PFSK-1 (cell line): ENCODE results near the gene MTPN.

Experiments
- FOXP2 ChIP-seq: optimal IDR thresholded peaks from 2 replicates; pipeline ENCODE3; 2011; ENCODE audit warnings: borderline replicate concordance, control low read depth, inconsistent platforms; ENCODE audit not compliant: insufficient read depth; ENCODE audit errors: extremely low read length, extremely low read depth
- POLR2AphosphoS5 ChIP-seq: IDR thresholded peaks from 2 replicates; pipeline ENCODE4 v1.6.1; 2012; ENCODE audit warnings: low read depth, mild to moderate bottlenecking, control low read depth, low read length, moderate library complexity
- SIN3A ChIP-seq: IDR thresholded peaks from 2 replicates; pipeline ENCODE4 v1.6.1; 2012; ENCODE audit warnings: mild to moderate bottlenecking, low read length, moderate library complexity, borderline replicate concordance; ENCODE audit not compliant: insufficient read depth
- TAF1 ChIP-seq: IDR thresholded peaks from 2 replicates; pipeline ENCODE4 v1.6.1; 2012; ENCODE audit warnings: low read length, control low read depth, borderline replicate concordance; ENCODE audit not compliant: insufficient read depth
- TF ChIP-seq, protein P1 (sequence below), 2 experiments: IDR thresholded peaks; 2 replicates each; pipeline versions ENCODE4 v1.6.1 to v1.8.0; 2011 to 2012; ENCODE audit warnings: low read depth in 2 of 2, low read length in 2 of 2, control low read depth in 1 of 2, inconsistent platforms in 1 of 2, mild to moderate bottlenecking in 1 of 2, moderate library complexity in 1 of 2; ENCODE audit not compliant: insufficient read depth in 1 of 2

Gene MTPN

DNA sequence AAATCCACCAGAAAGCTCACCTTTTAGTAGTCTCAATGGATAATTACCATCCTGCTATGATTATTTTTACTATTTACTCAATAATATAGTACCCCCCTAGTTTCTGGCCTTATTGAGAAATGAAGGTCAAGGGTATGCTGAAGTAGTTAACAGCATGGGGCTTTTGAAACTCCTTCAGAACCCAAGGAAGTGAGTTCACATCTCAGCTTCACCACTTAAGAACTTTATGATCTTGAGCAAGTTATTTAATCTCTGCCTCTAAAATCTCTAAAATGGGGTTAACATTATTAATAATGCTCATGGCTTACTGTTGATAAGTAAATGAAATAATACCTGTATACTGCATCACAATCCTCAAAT, 5.8 kb downstream of the MTPN start:
- TF ChIP-seq FOXP2 (no peak), POLR2AphosphoS5 (no peak)
- TF ChIP-seq, protein P1, sequence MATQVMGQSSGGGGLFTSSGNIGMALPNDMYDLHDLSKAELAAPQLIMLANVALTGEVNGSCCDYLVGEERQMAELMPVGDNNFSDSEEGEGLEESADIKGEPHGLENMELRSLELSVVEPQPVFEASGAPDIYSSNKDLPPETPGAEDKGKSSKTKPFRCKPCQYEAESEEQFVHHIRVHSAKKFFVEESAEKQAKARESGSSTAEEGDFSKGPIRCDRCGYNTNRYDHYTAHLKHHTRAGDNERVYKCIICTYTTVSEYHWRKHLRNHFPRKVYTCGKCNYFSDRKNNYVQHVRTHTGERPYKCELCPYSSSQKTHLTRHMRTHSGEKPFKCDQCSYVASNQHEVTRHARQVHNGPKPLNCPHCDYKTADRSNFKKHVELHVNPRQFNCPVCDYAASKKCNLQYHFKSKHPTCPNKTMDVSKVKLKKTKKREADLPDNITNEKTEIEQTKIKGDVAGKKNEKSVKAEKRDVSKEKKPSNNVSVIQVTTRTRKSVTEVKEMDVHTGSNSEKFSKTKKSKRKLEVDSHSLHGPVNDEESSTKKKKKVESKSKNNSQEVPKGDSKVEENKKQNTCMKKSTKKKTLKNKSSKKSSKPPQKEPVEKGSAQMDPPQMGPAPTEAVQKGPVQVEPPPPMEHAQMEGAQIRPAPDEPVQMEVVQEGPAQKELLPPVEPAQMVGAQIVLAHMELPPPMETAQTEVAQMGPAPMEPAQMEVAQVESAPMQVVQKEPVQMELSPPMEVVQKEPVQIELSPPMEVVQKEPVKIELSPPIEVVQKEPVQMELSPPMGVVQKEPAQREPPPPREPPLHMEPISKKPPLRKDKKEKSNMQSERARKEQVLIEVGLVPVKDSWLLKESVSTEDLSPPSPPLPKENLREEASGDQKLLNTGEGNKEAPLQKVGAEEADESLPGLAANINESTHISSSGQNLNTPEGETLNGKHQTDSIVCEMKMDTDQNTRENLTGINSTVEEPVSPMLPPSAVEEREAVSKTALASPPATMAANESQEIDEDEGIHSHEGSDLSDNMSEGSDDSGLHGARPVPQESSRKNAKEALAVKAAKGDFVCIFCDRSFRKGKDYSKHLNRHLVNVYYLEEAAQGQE (IDR thresholded peaks at IDR 0.05; ENCODE audit: insufficient read depth in 1 of 2, low read depth in 2 of 2, low read length in 2 of 2) = no peak

DNA sequence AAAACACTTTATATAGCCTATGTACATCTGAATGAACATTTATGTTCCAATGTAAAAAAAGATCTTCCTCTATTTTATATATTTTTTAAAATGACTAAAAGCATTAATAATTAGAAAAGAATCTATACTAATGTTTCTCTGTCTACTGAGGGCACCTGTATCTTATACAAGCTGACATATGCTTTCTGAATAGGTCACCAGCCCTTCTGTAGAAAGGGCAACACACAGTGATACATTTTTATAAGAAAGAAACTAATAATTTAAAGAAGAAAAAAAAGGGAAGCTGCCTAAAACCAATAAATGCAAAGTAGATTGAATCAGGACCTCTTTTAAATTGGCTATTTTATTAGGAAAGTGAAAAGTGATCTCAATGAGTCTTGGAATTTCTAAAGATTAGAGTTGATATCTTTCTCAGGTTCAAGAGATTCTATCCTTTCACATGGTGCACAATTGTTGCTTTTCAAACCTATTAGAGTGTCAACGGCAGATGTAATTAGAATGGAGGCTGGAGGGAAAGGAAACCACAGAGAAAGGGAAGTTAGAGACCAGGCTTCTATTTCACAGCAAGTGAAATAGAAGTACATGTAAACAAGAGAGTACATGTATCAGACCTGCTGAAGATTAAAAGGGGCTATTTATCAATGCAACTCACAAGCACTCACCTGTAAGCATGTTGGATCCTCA, 6.3 kb downstream of the MTPN start:
- TF ChIP-seq, protein P1 (IDR thresholded peaks at IDR 0.05; ENCODE audit: insufficient read depth in 1 of 2, low read depth in 2 of 2, low read length in 2 of 2) = no peak
- TF ChIP-seq POLR2AphosphoS5 (no peak), TAF1 (no peak), FOXP2 (no peak), SIN3A (no peak)

DNA sequence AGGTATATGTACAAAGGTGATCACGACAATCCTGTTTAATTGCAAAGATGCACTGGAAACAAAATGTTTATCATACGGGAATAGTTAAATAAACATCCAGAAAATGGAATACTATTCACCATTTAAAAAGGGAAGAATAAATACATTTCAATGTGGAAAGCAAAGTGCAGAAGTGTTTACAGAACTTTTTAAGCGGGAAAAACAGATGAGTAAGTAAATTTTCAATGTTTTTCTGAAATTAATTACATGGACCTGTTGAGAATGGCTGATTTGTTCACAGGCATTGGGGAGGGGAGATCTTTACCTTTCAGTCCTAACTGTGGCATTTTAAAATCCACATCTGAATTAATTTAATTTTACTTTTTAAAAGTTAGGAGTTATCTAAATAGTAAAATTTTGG, 7.1 kb downstream of the MTPN start:
- TF ChIP-seq FOXP2 (no peak), SIN3A (no peak), TAF1 (no peak), POLR2AphosphoS5 (no peak)
- TF ChIP-seq, protein P1 (IDR thresholded peaks at IDR 0.05; ENCODE audit: insufficient read depth in 1 of 2, low read depth in 2 of 2, low read length in 2 of 2) = no peak

DNA sequence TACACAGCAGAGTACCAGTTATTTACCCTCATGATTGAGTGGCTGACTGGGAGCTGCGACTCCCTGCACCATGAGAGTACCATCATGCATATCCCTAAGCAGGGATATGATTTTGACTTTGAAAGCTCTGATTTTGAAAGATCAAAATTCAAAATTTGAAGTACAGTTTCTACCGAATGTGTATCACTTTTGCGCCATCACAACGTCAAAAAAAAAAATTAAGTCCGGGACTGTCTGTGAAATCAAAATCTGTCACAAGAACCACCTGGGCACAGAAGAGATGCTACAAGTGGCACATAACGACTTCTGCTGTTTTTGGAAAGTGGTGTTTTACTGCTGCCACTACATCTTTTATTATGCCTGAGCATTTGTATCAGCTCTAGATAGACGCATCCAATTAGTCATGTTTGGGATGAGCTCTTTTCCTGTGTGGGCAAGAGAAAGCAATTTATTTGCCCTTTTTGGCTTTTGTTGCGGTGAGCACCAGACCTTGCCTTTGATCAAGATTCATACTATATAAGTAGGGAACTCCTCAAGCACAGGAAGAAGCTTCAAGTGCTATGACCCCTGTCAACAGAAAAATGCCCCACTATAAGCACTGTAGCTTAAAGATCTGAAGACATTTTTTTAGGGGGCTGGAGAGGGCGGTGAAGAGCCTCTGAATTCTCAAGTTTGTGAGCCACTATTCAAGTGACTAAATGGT, 10.7 kb downstream of the MTPN start:
- TF ChIP-seq TAF1 = no peak

DNA sequence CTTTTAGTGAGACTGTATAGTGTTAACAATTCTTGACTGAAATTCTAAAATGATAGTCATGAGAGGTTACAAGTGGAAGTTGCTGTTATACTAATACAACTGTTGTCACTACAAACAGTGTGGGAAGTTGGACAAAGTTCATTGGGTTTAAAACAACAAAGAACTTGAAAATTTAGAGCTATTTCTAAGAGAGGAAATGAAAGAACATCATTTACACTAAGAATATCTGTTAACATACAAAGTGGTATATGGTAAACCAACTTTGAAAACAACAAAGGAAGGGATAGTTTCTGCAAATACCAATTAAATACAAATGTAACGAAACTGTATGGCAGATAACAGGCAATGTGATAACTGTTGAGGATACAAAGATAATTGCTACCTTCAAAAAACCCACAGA, 11.6 kb downstream of the MTPN start:
- no peak for TF ChIP-seq POLR2AphosphoS5
- TF ChIP-seq SIN3A = no peak
- TF ChIP-seq TAF1 = no peak
- TF ChIP-seq, protein P1 (IDR thresholded peaks at IDR 0.05; ENCODE audit: insufficient read depth in 1 of 2, low read depth in 2 of 2, low read length in 2 of 2) = no peak
- TF ChIP-seq FOXP2 = no peak
